Activated CD4-positive, alpha-beta T cell treated with anti-CD3 and anti-CD28 coated beads for 24 hours (primary cell): ENCODE data around the gene FLOT2.
"Not testable (repeated sequence)": the region's sequence is repeated elsewhere in the genome, so short reads cannot be mapped to it uniquely, and the experiment has no call there.

Experiments used
- DNase-seq, 2 donors: peaks; one replicate each; pipeline ENCODE4 v3.0.0-alpha.2; 2020; ENCODE audit warnings: low read depth in 2 of 2

Gene FLOT2

DNA sequence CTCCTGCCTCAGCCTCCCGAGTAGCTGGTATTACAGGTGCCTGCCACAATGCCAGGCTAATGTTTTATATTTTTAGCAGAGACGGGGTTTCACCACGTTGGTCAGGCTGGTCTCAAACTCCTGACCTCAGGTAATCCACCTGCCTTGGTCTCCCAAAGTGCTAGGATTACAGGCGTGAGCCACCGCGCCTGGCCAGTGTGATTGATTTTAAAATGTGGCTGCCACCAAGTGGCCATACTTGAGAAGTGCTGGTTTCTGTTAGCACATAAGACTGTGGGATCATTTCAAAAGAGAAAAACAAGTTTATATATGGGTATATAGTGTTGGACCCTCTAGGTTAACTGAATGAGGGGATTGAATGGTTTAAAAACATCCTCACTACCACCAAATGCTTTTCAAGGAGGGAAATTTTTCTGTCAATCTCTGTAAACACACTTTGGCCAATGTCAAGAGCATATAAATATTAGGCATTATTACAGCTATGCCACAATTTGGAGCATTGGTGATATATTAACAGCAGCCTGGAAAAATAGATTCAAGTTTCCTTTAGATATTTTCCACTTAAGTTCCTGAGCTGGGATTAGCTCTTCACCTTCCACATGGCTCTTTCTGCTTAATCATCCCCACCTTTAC is 18.9 kb upstream of the FLOT2 start:
- peak in 1 of 2 donors; percentile 19 for DNase-seq

DNA sequence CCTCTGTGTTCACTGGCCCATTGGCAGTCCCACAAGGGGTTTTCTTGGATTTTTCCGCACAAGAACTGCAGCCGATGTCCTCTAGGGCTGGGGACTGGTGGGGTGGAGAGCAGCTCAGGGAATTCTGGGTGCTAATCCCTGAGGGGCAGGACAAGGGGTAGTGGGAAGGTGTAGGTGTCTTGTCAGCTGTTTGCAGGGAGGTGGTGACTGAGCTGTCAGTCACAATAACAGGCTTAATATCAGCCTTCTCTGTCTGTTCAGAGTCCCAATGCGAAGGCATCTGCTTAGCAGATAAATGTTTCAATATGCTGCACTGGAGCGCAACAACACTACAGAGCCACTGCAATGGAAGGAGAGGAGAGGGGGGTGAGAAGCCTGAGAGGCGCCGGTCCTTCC is 15.4 kb upstream of the FLOT2 start:
- no peak for DNase-seq

DNA sequence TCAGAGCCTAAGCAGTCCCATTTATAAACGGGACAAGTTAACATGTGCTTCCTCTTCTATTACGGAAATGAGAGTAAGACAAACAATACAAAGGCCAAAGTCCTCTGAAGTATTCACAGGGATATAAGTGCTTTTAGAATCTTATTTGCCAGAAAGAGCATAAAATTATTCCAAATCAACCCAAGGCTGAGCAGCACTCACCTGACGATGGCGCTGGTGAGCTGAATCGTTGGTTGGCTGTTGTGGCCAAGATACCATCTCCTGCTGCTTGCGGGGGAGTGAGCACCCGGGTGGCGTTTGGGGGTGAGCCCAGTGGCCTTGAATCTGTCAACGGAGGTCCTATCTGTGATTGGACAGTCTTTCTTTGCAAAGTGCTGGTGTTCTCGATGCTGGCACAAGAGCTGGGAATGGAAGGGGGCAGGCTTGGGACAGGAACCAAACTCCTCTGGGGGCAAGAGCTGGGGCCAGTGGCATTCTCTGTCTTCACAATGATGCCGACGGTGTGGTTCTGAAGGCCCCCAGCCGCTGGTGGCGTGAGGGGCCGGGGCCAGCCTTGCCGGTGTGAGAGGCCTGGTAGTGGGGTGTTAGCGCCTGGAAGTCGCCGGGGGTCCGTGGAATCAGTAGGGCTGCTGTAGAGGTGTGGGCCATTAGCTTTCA is 14.9 kb upstream of the FLOT2 start:
- no peak for DNase-seq

DNA sequence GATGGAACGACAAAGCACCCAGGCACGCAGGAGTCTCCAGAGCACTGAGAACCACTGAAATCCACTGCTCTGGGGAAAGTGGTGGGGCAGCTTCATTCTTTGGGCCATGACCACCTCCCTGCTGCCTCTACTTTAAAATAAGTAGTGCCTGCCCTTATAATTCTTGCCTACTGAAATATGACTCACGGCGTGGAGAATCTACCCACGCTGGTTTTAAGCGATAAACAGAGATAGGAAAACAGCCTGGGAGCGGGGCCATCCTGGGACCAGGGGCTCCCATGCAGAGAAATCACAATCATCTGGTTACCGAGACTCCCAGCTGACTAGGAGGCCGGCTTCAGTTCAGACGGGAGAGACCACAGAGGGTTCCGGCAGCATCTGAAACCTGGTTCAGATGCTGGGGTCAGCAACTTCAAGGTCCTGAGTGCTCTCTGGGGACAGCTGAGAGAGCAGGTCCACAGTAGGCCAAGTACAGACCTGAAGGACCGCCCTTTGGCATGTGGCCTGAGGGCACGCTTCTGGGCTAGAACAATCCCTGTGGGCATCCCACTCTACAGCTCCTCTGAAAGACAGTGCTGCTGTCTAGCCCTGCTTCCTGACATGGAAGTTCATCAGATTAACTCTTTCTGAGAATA is 14.0 kb upstream of the FLOT2 start:
- DNase-seq = no peak

DNA sequence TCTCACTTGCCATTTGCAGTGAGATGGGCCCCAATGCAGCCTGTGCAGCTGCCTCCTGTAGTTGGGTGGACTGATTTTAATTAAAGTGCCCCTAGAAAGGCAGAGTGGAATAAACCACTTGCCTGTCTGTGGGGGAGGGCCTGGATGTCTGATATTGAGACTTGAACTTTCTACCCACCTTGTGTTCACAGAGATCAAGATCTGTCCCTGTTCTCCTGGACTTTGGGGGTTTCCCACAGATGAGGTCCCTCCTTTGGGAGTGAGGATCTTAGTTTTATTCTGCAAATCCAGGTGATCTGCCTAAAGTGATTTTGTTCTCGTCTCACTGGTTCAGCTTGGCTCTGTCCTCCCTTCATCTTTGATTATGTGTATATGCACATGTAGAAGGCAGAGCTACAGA is 13.0 kb upstream of the FLOT2 start:
- no peak for DNase-seq

DNA sequence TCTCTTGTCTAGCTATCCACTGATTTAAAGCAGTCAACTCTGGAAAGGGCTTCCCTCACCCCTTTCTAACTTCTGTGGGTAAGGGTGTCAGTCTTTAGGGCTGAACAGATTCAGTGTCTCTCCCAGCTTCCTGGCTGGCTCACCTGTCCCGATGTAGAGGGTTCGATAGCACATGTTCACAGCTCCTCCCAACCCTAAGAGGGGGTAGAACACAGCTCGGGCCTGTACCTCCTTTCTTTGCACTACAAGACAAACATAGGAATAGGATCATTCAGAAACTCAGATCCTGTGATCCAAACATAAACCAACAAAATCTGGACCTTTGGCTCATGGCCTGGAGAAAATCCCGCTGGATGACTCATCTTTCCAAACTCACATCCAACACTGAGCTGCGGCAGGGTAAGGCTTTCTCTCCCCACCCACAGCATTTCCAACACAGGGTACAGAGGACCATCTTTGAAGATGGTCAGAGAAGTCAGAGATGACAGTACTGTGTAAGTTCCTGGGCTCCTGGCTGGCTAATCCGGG is 11.2 kb upstream of the FLOT2 start:
- no peak for DNase-seq

DNA sequence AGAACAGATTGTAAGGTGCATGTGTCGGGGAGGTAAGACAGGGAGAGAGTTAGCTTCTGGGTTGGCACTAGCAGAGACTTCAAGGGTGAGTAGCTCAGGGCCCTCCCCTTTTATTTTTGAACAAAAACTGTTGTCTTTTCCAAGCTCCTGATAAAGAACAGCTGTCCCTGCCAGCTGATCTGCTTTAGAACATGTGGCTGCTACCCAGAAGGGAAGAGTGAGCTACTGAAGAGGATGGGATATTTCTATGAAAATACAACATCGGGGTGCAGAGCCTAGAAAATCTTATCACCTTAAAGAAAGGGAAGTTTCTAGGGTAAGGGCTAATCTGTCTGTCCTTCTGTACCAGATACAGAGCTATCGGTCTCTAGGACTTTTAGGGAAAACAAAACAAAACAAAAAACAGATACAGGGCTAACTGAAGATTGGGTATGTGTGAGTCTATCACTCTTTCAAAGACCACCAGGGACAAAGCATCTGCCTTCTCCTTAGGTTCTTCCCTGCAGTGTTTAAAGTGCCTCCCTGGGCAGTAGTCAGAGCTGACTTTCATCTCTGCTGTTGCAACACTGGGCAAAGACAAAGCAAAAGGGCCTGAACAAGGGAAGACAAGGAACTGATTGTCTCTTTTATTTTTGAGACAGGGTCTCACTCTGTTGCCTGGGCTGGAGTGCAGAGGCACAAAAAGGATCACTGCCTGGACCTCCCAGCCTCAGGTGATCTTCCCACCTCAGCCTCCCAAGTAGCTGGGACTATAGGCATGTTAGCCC is 10.4 kb upstream of the FLOT2 start:
- DNase-seq = no peak

DNA sequence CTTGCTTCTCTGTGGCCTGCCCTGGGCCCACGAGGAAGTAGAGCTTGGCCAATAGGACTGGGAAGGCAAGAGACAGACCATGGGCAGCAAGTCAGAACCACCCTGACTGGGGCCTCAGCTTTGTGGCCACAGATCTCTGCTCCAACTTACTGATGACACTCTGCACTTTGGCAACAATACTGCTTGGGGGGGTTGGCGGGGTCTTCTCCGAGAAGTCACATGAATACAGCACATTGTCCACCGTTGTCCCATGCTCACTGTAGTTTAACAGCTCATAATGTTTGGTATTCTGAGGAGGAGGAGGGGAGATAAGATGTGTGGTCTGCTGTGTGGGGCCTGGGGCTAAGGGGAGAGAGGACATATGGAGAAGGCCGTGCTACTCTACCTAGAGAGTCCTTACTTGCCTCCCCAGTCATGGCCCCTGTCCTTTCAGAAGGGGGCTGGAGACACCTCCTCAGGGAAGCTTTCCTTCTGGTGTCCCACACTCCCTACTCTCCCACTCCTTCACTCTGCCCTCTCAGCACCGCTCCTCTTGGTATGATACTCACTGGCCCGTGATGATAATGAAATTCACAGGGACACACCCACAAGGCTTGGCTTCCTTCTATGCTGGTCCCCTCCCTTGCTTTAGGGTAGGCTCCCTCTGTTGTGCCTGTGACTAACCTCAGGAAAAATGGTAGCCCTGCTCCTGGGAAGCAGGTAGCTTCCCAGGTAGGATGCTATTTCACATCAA is 9.3 kb upstream of the FLOT2 start:
- no peak for DNase-seq

DNA sequence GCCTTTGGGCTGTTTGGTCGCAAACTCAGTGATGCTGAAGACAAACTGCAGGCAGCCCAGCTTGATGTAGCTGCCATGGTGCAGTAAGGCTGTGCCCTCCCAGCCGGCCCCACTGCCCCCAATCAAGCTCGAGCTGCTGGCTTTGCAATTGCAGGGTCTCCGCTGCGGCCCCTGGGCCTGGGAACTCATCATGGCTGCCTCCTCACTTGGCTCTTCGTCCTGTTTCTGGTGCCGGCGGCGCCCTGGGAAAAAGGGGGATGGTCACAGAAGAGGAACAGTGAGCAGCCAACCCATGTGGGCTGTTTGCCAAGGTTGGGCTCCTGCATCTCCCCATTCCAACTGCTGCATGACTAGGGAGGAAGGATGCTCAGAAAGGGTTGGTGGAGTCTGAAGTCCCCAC is 8.7 kb upstream of the FLOT2 start:
- DNase-seq = no peak

DNA sequence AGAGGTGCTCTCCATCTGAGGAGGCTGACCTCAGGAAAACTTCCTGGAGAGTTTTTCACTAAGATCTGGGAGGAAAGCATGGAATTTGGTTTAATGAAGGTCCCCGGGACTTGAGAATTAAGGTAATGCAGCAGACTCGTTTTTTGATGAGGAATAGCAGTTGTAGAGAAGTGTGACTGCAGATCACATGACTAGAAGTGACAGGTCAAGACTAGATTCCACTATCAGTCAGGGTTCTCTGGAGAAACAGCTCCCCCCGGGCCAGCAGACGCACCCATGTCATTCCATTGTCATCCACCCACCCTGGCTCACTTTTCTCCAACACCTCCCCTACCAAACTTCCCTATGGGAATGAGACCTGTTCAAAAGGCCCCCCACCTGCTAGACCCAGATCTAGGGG is 7.3 kb upstream of the FLOT2 start:
- no peak for DNase-seq

DNA sequence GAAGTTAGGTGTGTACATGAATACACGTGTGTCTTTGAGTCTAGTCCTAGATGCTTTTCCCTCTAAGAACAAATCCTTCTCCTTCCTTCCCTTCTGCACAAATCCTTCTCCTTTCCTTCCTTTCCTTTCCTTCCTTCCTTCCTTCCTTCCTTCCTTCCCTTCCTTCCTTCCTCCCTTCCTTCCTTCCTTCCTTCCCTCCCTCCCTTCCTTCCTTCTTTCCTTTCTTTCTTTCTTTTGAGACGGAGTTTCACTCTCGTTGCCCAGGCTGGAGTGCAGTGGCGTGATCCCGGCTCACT is 6.0 kb upstream of the FLOT2 start:
- DNase-seq = not testable (repeated sequence)

DNA sequence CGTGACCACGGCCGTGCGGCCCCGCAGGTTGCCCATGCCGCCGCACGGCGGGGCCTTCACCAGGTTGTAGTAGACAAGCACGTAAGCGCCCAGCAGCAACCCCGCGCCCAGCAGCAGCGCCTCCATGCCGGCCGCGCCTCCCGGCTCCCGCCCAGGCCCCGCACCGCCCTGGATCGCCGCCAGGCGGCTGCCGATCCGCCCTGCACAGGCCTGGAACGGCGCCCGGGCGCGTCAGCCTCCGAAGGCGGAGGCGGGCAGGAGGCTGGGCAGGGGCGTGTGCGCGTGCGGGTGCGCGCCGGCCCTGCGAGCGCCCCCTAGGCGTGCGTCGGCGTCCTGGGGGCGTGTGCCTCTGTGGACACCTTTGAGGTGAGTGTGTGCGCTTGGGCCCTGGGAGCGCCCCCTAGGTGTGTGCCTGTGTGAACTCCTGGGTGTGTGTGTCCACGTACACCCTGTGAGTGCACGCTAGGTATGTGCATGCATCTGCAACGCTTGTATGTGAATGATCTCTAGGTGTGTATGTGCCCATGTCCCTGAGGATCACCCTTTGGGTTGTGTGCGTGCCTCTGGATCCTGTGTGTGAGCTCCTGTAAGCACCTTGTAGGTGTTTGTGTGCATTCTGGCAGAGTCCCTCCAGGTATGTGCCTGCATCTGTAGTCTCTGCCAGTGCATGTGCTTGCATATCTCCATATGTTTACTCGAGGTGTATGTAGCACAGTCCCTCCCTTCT is 5.4 kb upstream of the FLOT2 start, which contains the start of gene DHRS13:
DHRS13 (minus strand) TSS at position 261 of the 727 bp plus-strand sequence; CDS start at position 126, 135 bp downstream.
- peak; percentile 89 to 91 for DNase-seq

DNA sequence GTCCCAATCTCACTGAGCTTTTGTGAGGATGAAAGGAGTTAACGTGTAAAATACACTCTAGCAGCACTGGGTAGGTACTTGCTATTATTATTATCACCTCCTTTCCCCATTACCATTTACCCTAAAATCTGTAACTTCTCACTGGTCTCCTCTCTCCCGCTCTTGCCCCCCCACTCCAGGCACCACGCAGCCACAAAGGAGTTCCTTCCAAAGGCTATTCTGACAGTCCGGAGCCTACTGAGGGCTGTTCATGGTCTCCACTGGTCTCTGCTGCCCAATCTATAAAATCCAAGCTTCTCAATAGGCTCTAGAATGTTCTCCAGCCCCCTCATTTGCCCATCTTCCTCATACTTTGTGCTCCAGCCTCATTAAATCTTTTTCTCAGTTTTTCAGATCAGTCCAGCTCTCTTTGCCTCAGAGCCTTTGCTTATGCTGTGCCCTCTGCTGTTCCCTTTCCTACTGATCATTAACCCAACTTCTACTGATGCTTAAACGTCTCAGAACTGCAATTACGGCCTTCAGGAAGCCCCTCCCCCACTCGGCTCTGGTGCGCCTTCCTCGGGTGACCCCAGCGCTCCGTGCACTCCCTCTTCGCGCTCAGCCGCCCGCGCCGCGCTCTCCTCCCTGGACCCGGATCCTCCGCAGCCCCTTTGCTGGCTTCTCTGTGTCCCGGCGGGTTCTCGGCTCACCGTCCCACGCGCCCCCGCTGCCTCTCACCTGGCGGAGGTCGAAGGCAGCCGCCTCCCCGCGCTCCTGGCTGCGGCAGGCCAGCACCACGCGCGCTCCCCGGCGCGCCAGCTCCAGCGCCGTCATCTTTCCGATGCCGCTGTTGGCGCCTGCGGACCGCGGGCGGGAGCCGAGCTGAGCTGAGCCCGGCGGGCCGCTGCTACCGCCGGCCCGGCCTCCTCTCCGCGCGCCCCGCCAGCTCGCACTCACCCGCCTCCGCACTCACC is 4.6 kb upstream of the FLOT2 start:
- peak; percentile 35 to 47 for DNase-seq

DNA sequence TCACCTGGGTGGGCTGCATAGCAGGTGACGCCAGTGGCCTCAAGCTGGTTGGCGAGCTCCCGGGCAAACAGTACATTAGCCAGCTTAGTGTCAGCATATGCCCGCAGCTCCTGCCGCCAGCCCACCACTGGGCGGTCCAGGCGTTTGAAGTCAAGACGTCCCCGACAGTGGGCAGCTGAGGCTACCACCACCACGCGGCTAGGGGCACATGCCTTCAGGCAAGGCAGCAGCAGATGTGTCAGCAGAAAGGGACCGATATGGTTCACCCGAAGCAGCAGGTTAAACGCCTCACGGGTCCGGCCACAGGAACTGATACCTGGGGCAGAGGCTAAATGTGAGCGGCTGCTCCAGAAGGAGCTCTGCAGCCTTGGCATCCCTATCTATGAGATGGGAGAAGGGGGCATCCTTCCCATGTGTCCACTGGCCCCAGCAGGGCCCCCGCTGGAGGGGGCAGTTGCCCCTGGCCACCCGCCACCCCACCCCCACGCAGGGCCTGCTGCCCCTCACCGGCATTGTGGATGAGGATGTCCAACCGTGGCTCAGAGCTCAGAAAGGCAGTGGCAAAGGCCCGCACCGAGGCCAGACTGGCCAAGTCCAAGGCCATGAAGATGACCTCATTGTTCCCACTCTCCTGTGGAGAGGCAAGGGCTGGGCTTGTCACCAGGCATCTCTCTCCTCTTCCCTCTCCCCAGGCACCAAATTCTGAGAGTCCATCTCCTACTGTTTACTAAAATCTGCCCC is 3.6 kb upstream of the FLOT2 start:
- no peak for DNase-seq

DNA sequence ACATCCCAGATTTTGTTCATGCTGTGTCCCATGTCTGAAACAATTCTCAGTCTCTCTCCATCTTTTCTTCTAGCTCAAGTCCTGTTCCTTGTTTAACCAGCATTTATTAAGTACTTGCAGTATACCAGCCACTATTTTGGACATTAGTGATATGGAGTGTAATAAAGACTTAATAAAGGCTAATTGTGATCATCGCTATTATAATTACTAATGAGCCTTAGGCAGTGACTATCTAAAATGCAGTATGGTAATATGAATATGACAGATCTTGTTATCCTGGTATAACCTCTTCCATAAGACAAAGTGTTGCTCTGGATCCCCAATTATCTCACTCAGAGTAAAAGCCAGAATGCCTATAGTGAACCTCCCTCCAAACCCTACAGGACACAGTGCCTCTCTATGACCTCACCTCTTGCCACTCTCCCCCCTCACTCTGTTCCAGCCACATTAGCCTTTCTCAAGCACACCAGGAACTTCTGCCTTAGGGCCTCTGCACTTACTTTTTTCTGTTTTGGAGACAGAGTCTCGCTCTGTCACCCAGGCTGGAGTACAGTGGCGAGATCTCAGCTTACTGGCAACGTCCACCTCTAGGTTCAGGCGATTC is 1.8 kb upstream of the FLOT2 start:
- no peak for DNase-seq

DNA sequence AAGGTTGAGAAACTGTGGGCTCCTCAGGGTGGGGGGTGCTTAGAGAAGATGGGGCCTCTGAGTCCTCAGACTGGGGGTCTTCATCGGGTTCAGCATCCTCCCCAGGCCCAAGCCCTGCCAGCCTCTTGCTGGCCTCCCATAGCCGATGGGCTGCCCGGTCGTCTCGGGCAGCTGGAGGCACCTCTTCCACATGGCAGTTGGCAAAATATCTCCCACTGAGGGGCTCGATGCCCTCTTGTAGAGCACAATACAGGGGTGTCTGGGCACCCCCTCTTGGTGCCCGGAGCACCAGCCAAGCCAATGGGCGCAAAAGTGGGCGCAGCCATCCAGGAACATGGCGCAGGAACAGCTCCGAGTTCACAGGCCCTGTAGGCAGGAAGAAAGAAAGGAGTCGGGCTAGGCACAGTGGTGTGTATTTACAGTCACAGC is 1.0 kb upstream of the FLOT2 start:
- no peak for DNase-seq

DNA sequence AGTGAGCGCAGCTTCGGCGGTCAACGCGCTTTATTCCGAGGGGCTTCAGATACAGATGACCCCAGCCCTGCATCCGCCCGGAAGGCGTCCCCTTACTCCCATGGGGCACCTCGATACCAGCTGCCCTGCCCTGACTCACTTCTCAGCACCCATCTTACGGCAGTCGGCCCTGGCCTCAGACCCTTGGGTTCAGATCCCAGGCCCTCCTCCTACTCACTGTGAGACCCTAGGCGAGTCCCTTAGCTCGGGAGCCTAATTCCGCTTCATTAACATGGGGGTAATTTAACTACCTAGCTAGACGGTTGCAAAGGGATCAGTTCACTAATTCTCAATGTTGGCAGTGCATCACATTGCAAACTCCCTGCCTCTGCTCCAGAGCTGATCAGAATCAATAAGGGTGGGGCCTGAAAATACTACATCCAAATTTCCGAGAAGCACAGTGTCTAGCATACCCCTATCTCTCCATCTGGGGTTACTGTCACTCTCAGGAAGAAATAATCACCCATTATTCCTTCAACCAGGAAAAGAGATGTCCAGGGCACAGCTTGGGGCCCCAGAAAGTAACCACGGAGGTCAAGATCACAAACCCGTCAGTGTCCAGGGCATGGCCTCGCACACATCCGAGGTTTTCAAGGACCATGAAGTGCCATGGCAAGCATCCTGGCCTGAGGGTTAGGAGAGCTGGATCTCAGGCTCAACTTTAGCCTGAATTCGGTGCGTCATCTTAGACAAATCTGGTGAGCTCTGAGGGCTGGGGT is 415 bp upstream of the FLOT2 start:
- peak in 1 of 2 donors; percentile 17 for DNase-seq

DNA sequence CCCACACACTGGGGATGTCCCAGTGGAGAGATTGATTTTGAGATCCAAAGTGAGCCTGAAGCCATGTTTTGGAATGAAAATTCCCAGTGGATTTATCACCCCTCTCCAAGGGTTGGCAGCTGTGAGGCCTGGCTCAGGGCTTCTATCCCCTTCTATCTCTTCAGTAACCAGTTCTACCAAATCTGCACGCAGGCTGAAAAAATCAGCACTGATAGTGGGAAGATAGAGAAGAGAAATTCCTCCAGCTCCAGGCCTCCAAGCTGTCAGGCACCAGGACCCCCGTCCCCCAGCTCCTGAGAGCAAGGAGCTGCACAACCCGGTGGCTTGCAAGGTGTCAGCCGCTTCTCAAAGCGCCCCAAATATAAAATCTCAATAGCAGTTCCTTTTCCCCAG is 1.0 kb downstream of the FLOT2 start:
- DNase-seq = no peak
